Inflammatory macrophage (primary cell): Measurements from ENCODE around the gene TMEM238L.
"Not testable (repeated sequence)": the region's sequence is repeated elsewhere in the genome, so short reads cannot be mapped to it uniquely, and the experiment has no call there.

Source experiments
- DNase-seq, 2 donors: peaks; one replicate each; pipeline ENCODE4 v3.0.0-alpha.2; 2020 to 2022
- total RNA-seq, 18 experiments: gene quantifications; one replicate each; lab custom pipeline; 2026; ENCODE audit warnings: mixed read lengths in 6 of 18, inconsistent platforms in 2 of 18; lab: John Stamatoyannopoulos, UW

TMEM238L gene, protein sequence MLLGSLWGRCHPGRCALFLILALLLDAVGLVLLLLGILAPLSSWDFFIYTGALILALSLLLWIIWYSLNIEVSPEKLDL
- 0 to 0.06 (median 0) reads per million in 18 experiments for total RNA-seq

DNA sequence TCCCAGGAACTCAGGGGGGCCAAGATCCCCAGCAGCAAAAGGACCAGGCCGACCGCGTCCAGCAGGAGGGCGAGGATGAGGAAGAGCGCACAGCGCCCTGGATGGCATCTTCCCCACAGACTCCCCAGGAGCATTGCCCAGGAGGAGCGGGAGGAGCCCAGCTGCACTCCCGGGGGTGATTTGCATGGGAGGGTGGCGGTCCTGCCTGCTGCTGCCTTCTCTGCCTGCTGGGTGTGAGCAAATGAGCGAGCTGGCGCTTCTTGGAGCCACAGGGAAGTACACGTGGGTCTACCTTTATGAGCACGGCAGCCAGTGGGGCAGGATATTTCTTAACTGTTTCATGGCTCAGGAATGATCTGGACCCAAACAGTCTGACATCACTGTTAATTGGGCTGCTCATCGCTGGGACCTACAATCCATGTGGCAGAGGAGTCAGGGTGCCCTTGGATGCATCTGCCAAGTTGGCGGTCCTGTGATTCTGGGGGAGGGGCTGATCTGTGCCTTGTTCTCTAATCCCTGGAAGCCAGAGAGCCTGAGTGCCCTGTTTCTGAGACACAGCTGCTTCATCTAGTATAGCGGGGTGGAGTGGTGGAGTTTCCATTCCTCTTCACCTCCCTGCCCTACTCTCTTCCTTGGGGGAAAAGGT, at the start of gene TMEM238L:
TMEM238L (minus strand) TSS at position 270 of the 646 bp plus-strand sequence; CDS start at position 134, 136 bp downstream.
- no peak for DNase-seq

DNA sequence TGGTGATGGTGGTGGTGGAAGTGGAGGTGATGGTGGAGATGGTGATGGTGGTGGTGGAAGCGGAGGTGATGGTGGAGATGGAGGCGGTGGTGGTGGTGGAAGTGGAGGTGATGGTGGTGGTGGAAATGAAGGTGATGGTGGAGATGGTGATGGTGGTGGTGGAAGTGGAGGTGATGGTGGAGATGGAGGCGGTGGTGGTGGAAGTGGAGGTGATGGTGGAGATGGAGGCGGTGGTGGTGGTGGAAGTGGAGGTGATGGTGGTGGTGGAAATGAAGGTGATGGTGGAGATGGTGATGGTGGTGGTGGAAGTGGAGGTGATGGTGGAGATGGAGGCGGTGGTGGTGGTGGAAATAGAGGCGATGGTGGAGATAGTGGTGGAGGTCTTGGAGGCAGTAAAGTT, 42.7 kb upstream of the TMEM238L start:
- not testable (repeated sequence) for DNase-seq

DNA sequence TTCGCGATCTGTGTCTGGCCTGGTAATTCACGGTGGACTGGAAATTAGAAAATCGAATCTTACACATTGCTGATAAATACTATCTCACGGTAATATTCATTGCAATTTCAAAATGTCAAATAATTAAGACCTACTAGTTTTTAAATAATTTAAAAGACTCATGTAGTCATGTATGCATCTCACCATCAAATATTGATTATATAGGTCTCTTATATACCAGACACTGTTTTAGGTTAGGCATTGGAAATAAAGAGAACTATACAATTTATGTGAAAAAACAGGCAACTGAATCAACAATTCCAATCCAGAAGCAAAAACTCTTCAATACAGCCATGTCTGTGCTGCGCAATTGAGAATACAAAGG, 41.5 kb upstream of the TMEM238L start:
- DNase-seq, result no peak

DNA sequence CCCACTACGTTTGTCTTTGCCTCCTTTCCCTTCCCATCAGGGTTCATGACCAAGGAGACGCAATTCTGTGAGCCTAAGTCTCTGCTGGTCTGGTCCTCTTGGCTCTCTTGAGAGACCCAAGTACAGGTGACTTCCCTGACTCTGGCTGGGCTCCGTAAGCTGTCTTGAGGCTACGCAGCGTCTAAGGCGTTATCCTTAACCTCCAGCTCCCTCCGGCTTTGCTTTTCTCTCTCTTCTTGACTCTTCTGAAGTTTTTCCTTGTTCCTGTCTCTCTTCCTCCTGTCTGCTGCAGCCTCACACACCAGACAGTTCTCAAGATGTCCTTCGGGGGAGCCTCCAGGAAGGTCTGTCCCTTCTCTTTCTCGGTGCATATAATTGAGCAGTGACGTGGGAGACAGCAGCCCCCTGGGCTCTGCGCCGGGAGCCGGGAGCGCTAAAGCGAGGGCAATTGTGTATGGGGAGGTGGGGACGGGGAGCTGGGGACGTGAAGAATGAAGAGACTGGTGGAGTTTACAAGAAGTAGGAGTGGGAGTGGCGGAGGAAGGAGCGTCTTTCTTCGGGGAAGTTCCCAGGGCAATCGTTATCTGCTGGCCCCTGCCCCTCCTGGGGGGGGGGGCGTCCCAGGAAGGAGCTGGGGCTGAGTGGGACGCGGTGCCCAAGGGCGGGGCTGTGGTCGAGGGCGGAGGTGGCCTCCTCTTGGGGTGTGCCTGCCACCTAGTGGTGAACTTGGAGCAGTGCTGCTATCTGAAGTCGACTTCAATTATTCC, 40.9 kb upstream of the TMEM238L start:
- peak; percentile 58 to 63 for DNase-seq

DNA sequence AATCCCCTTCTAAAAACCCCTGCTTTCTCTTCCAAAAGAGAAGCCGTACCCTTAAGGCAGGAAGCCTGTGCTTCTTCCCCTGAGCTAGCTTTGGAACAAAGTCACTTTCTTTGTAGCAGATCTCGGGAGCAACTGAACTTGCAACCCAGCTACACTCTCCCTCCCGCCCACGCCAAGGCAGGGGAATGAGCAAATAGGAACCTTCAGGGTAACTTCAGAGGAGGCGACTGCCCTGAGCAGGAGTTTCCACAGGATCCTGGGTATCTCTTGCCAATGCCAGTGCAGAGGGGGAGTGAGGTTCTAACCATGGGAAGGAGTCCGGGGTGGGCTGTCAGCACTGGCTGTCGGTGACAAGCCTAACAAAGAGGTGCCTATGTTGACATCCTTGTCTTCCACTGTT, 39.9 kb upstream of the TMEM238L start:
- peak in 1 of 2 donors; percentile 27 for DNase-seq

DNA sequence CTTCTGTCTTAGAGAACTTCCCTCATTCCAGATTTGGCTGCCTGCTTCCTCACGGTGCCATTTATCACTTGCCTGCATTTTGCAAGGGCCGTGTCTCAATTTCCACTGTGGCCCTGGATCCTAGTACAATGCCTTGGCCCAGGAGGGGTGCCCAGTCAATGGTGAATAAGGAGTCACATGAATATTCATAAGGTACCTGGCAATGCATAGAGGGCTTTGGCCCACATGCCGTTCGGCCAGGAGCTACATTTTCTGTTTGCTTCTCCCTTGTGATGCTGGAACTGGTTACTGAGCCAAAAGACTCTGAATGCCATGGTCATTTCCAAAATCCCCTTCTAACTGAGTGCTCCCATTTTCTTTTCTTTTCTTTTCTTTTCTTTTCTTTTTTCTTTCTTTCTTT, 38.8 kb upstream of the TMEM238L start:
- no peak for DNase-seq

DNA sequence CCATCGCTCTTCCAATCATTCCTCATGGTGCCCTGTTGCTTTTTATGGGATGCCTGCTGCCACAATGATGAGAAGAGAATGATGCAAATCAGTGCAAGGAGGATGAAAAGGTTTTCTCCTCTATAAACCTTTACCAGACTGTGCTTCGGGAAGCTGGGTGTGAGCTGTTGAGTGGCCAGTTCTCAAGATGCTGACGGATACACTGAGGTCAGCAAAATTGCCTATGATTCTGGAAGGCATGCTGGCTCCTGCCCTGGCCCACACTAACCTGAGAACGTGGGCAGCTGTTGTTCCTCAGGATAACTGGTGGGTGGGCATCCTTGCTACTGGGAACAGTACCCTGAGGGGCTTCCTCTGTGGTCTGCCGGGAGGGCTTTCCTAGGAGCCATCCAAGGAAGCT, 34.8 kb upstream of the TMEM238L start:
- no peak for DNase-seq

DNA sequence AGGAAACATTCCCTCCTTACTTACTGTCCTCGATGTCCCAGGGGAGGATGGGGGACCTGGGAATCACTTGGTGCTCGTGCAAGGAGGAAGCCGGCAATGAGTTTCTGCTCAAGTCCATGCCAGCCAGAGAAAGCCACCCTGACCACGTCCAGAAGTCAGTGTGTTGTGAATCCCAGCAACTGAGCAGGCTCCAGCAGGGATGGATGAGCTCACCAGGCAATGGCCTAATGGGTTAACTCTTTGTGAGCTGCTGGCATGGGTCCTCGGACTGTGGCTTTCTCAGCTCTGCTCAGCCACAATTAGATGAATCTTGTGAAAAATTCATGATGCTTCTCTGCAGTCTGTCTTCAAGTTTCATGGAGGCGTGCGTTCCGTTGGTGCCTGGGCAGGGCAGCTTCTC, 34.0 kb upstream of the TMEM238L start, which contains the start of gene PIRT:
PIRT (minus strand) TSS at position 167 of the 400 bp plus-strand sequence. CDS start 12,442 bp downstream, outside the sequence.
- no peak for DNase-seq

DNA sequence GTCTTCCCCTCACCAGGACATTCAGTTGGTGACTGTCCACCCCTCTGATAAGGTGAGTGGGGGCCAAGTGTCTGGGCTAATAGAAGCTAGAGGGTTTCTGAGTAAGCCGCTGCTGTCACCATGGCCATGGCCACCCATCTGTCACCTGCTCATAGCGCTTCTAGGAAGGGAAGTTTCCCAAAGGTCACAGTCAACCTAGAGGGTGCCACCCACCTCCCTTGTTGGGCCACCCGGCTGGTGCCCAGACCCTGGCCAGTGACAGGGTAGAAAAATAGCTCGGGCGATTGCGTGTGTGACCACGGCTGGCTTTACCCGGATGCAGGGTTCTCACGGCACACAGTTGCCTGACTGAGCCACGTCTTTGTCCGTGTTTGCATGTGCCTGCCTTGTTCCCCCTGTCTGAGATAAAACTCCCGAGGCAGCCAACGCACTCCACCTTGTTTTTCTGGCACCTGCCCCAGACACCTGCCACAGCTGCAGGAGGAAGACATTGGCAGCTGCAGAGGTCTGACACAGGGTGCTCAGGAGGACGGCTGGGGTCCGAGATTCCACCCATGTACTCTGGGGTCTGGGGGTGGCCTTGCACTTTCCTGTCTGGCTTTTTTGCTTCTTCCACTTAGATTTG, 33.2 kb upstream of the TMEM238L start:
- no peak for DNase-seq

DNA sequence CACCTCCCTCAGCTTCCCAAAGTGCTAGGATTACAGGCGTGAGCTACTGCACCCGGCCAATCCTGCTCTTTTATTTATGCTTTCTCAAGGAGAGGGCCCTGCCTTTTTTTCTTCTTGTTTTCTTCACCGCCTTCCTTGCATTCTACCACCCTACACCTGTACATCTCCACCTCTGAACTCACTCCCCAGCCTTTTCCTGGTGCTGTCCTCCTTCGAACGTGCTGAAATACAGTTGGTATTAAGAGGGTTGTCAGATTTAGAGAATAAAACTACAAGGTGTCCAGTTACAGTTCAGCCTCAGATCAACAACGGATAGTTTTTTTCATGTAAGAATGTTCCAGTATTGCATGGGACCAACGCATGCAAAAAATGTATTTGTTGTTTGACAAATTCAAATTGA, 32.2 kb upstream of the TMEM238L start:
- no peak for DNase-seq

DNA sequence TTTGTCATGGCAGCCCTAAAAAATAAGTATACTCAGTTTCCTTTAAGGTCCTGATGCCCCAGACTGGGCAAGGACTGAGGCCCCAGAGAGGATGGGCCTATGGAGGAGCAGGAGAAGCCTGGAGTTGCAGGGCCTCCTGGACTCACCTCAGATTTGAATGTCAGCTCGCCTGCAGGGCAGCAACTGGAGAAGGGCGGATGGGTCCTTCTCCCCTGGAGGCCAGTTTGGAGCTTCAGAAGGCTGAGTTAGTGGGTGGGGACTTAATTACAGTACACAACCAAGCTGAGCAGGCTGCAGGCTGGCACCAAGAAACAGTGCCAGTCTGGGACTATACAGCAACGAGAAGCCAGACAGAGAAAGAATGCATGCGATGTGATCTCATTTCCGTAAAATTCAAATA, 27.8 kb upstream of the TMEM238L start:
- no peak for DNase-seq

DNA sequence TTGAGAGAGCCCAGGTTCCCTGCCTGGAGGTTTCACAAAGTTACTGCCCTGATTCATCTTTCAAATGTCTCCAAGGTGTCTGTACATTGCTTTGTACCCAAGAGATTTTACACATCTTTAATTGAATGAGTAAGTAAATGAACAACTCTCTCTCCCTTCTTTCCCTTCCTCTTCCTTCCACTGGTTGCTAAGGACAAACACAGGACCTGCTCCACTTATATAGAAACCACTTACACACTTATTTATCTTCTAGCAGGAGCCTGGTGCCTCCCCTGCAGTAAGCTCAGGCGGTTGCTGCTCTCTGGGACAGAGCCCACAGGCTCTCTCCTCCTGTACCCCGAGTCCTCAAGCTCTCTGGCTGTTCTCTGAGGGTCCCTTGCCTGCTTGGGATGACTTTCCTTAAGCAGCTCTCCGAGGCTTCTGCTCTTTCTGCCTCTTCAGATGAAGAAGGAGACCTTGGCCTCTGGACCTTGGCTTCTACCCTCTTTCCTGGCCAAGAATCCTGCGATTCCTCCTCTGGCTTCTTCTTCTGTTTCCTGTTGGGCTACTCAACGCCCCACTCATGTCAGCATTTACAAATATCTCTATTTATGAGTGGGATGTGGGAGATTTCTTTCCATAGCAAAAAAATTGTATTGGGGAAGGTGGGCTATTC, 24.1 kb upstream of the TMEM238L start:
- no peak for DNase-seq

DNA sequence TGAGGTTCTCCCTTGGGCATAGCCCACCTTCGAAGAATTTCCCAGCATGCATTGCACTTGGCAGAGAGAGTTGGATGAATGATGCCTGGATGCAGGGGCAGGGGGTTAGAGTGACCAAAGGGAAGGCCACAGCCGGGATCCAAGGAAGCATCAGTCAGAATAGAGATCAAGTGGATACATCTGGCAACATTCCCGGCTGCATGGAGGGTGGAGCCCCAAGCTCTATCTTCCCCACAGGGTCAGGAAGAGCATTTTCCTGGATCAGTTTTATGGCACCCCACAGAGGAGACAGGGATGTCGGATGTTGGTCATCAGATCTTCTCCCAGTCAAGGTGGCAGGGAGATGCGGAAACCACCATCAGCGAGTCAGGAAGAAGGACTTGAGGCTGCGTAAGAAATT, 21.0 kb upstream of the TMEM238L start:
- no peak for DNase-seq

DNA sequence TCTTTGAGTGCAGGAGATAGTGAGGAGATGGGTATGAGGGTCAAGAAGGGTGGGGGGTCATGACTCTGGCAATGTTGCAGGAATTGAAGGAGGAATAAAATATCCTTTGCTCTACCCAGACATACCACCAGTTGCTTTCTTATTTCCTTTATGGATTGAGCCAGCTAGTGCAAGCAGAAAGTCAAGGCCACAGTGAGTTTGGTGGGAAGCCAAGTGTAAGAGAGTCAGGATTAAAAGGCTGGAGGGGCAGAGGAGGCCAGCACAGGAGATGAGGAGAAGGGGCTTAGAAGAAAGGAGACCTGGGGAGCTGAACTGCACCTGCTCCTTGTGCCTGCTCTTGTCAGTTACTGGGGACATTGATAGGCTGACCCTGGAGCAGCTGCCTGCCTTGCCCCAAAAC, 17.9 kb upstream of the TMEM238L start:
- DNase-seq, result no peak

DNA sequence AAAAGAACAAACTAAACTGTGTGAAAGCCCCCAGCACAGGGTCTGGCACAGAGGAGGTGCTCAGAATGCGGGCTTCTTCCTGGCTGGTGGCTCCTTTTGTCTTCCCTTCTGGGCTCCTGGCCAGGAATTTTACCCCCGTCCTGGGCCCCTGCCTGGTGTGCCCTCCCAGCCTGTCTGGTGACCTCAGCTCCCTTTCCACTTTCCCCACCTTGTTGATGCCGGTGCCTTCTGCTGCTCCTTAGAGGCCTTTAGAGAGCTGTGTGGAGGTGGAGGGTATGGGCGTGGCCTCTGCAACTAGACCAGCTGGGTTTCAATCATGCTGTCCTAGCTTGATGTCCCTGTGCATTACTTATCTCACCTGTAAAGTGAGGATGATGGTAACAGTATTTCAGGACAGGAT, 17.2 kb upstream of the TMEM238L start:
- DNase-seq, result no peak

DNA sequence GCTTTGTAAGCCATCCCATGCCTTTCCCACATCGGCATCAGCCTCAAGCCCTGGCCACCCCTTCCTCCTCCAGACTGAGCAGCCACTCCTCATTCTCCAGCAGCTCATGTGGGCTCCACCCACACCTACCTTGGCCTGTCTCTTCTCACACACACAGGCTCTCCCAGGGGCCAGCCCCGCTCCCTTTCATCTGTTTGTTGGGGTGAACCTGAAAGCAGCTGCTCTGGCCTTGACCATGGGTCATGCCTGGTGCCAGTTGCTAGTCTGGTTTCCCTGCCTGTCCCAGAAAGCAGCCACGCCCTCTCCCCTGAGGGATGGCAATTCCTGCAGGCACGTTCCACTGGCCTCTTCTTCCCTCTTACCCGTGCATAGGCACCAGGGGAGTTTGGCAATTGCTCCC, 11.4 kb upstream of the TMEM238L start:
- DNase-seq, result no peak

DNA sequence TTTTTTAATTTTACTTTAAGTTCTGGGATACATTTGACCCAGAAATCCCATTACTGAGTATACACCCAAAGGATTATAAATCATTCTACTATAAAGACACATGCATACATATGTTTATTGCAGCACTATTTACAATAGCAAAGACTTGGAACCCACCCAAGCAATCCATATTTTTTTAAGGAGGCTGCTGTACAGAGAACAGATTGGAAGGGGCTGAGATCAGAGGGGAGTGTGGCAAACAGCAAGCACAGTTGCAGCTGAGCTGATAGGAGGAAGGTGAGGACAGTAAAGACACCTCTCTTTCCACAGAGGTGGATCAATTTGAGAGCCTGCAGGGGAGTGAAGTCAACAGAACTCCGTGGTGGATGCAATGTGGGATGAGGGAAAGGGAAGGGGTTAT, 10.2 kb upstream of the TMEM238L start:
- no peak for DNase-seq

DNA sequence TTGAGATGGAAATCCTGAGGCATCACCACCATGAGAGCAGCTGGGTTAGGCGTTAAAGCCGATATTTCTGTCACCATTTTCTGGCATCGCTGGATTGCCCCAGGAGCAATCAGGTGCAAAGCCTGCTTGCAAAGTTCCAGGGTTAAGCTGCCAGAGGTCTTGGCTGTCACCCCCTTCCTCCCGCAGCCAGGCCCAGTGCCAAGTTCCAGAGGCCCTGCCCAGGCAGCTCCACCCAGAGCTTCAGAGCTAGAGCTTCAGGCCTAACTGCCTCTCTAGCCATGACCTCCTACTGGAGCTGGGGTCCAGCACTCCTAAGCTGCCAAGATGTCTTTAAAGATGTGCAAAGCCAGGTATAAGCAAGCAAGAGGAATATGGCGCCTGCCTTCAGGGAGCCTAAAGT, 8.8 kb upstream of the TMEM238L start:
- DNase-seq, result no peak

DNA sequence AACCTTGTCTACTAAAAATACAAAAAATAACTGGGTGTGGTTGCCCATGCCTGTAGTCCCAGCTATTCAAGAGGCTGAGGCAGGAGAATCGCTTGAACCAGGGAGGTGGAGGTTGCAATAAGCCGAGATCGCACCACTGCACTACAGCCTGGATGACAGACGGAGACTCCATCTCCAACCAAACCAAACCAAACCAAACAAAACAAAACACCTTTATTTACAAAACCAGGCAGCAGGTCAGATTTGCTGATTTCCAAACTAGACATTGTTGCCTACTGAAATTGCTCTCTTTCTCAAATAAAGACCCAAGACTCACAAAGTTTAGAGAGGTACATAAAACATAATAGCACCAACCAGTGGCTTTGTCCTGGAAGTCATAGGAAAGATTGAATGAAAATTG, 5.7 kb upstream of the TMEM238L start:
- no peak for DNase-seq

DNA sequence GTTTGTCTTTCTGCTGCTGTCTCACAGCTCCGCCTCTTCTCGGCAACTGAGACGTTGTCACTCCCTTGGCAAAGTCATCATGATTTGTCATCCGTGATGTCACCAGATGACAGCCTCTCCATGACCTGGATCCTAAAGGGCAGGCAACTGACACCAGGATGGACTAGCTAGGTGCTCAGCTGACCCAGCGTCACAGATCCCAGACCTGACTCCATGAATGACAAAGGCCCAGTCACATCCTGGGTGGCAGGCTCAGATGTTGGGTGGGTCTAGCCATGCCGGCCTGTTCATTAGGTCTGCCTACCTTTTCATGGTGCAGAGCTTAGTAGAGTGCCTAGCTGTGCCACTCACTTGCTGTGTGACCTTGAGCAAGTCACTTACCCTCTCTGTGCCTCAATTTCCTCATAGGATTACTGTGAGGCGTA, 3.8 kb upstream of the TMEM238L start:
- DNase-seq, result no peak

DNA sequence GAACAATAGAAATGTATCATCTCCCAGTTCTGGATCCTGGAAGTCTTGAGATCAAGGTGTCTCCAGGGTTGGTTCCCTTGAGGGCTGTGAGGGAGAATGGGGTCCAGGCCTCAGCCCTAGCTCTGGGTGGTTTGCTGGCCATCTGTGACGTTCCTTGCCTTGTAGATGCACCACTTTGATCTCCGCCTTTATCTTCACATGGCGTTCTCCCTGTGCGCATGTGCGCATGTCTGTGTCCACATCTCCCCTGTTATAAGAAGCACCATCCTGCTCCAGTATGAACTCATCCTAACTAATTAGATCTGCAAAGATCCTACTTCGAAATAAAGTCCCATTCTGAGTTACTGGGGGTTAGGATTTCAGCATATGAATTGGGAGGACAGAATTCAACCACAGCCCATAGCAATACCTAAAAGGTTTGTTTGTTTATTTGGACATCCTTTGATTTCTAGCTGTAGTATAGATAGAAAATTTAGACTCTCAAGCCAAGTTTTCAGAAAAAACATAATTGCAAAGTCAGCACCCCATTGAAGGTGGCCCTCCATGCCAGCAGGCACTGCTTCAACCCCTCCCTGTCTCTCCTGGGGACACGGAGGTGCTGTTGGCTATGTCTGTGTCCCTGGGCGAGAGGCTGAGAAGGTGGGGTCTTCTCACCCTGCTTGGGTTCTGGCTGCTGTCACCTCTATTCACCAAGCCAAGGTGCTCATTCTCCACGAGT, 2.8 kb upstream of the TMEM238L start:
- no peak for DNase-seq

DNA sequence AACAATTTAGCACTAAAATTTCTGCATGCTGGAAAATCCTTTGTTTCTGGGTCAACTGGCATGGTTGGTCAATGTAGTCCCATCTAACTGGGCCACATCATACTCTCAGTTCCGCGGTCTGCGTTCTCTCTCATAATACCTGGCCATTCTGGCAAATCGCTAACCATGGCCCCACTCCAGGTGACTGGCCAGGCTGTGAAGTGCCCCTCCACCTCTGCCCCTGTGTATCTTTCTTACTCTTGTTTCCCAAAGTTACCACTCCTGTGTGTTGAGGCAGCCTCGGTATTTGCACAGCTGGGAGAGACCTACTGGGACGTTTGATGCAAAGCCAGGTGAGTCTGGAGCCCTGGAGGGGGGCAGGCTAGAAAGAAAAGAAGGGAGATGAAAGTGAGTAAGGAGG, 2.0 kb upstream of the TMEM238L start:
- DNase-seq, result no peak
